A549 (cell line): ENCODE data around the gene PPP1R12B. TPM values are rescaled to one million over a fixed set of nuclear protein-coding genes. Genes with fewer than 3 reads are reported as not detected.
"Not testable (repeated sequence)": the region's sequence is repeated elsewhere in the genome, so short reads cannot be mapped to it uniquely, and the experiment has no call there.

Experiments
- ATAC-seq, 2 experiments: fragments of 200-7000 bp in 1 of 2; fragments of >200 bp in 1 of 2; cut with Nextera tagmentation in 1 of 2; cut with Tn5 transposase in 1 of 2; 3 replicates each; pipeline versions ENCODE4 v1.8.0 to v1.9.1; 2018 to 2020; ENCODE audit warnings: mild to moderate bottlenecking in 1 of 2, moderate library complexity in 1 of 2
- CTCF ChIA-PET: fragments of 300-600 bp; sonication (Branson Sonifier 250); formaldehyde crosslinking; extraction: SDS; loops from one replicate; lab custom pipeline; 2021; ENCODE audit warnings: antibody characterized with exemption, inconsistent platforms; lab: Yijun Ruan, JAX
- POLR2A ChIA-PET: fragments of 350-600 bp; formaldehyde crosslinking; extraction: SDS; loops from one replicate; lab custom pipeline; 2021; ENCODE audit warnings: antibody characterized with exemption, inconsistent platforms; lab: Yijun Ruan, JAX
- DNase-seq, 2 experiments: peaks; one replicate each; pipeline versions ENCODE4 v3.0.0 to v3.0.0-alpha.2; 2011 to 2016; ENCODE audit warnings: low read depth in 1 of 2, low spot score in 1 of 2
- FAIRE-seq: peaks from 2 replicates; lab custom pipeline; 2011; peaks lifted over from hg19 to GRCh38; lab: Jason Lieb, UNC
- H3K27ac ChIP-seq, 2 experiments: fragments of >200 bp; sonication (Bioruptor Twin); formaldehyde crosslinking; 3 replicates each; pipeline ENCODE4 v1.5.1; 2016 to 2017
- H3K4me1 ChIP-seq: fragments of >200 bp; sonication (Bioruptor Twin); formaldehyde crosslinking; 3 replicates; pipeline ENCODE4 v1.6.1; 2016
- H3K4me2 ChIP-seq: fragments of >200 bp; sonication (Bioruptor Twin); formaldehyde crosslinking; 3 replicates; pipeline ENCODE4 v1.6.1; 2016
- H3K4me3 ChIP-seq: fragments of >200 bp; sonication (Bioruptor Twin); formaldehyde crosslinking; 3 replicates; pipeline ENCODE4 v1.5.1; 2016
- H3K9me3 ChIP-seq: fragments of >200 bp; sonication (Bioruptor Twin); formaldehyde crosslinking; 3 replicates; pipeline ENCODE4 v1.6.1; 2016
- CHD2 ChIP-seq: fragments of 150-350 bp; IDR thresholded peaks from 2 replicates; pipeline ENCODE4 v1.6.1; 2014; ENCODE audit warnings: low read length; ENCODE audit not compliant: partially characterized antibody
- CHD4 ChIP-seq: fragments of 200-600 bp; sonication (generic); IDR thresholded peaks from 2 replicates; pipeline ENCODE4 v1.6.1; 2016; ENCODE audit warnings: antibody characterized with exemption, mild to moderate bottlenecking, borderline replicate concordance
- EP300 ChIP-seq, 2 experiments: fragments of >200 bp; sonication (Bioruptor Twin); formaldehyde crosslinking; IDR thresholded peaks; 2 replicates in 1 of 2; 3 replicates in 1 of 2; pipeline ENCODE4 v1.6.1; 2016 to 2017
- FOXS1 ChIP-seq: fragments of 250-450 bp; sonication (Bioruptor Pico); IDR thresholded peaks from 2 replicates; pipeline ENCODE4 v1.5.0; 2020; ENCODE audit warnings: mild to moderate bottlenecking, moderate library complexity
- GATA3 ChIP-seq: IDR thresholded peaks from 2 replicates; pipeline ENCODE4 v1.6.1; 2012; ENCODE audit warnings: borderline replicate concordance
- HDAC2 ChIP-seq: fragments of 200-600 bp; sonication (generic); IDR thresholded peaks from 2 replicates; pipeline ENCODE4 v1.6.1; 2016
- HOXA7 ChIP-seq: fragments of 250-450 bp; sonication (Bioruptor Pico); IDR thresholded peaks from 2 replicates; pipeline ENCODE4 v1.5.0; 2020; ENCODE audit warnings: mild to moderate bottlenecking, moderate library complexity
- JUNB ChIP-seq: fragments of >200 bp; sonication (Bioruptor Twin); formaldehyde crosslinking; IDR thresholded peaks from 2 replicates; pipeline ENCODE4 v1.6.1; 2016
- KDM5A ChIP-seq: fragments of 200-600 bp; sonication (generic); IDR thresholded peaks from 2 replicates; pipeline ENCODE4 v1.6.1; 2016; ENCODE audit warnings: antibody characterized with exemption, mild to moderate bottlenecking
- MAFK ChIP-seq: fragments of 450-650 bp; IDR thresholded peaks from 2 replicates; pipeline ENCODE4 v1.6.1; 2014; ENCODE audit not compliant: partially characterized antibody
- MAZ ChIP-seq: fragments of 150-350 bp; IDR thresholded peaks from 2 replicates; pipeline ENCODE4 v1.6.1; 2014; ENCODE audit warnings: antibody characterized with exemption, low read depth, low read length, borderline replicate concordance
- MYC ChIP-seq: IDR thresholded peaks from 2 replicates; pipeline ENCODE4 v1.6.1; 2012; ENCODE audit warnings: mild to moderate bottlenecking, inconsistent platforms, low read length, improper control_type of control experiment, borderline replicate concordance
- NFE2L2 ChIP-seq: fragments of 150-350 bp; conservative IDR thresholded peaks from 2 replicates; pipeline ENCODE4 v1.6.1; 2014; ENCODE audit warnings: low read length
- POLR2A ChIP-seq: IDR thresholded peaks from 2 replicates; pipeline ENCODE4 v1.6.1; 2012; ENCODE audit warnings: mild to moderate bottlenecking, low read length
- SREBF2 ChIP-seq: fragments of 450-650 bp; IDR thresholded peaks from 2 replicates; pipeline ENCODE4 v1.6.1; 2014; ENCODE audit warnings: mild to moderate bottlenecking, moderate library complexity
- TFCP2L1 ChIP-seq: fragments of 250-450 bp; sonication (Bioruptor Pico); IDR thresholded peaks from 2 replicates; pipeline ENCODE4 v1.5.0; 2021; ENCODE audit warnings: mild to moderate bottlenecking
- WGBS: methylation state at CpG from one replicate; pipeline ENCODE4 v1.1.6; 2017; ENCODE audit errors: missing lambda C conversion rate; 5-methylcytosine and 5-hydroxymethylcytosine counted together
- polyA plus RNA-seq, 4 experiments: library from polyadenylated mRNA; depleted of rRNA in 3 of 4; stranded (reverse); fragments of >200 nt; fragmentation: RNase III in 1 of 4; extraction: RNeasy Plus Mini Kit Qiagen cat#74134 plus additional on column Dnase treatment in 1 of 4; gene quantifications; 2 replicates in 3 of 4; 3 replicates in 1 of 4; pipeline ENCODE4 v1.2.3, GENCODE V29; 2011 to 2017
- TF ChIP-seq, protein P1 (sequence below): fragments of 250-450 bp; sonication (Bioruptor Pico); IDR thresholded peaks from 2 replicates; pipeline ENCODE4 v1.5.0; 2020; ENCODE audit warnings: low read depth, mild to moderate bottlenecking, moderate library complexity
- TF ChIP-seq, protein P2 (sequence below): fragments of 450-650 bp; IDR thresholded peaks from 2 replicates; pipeline ENCODE4 v1.6.1; 2014; ENCODE audit warnings: antibody characterized with exemption

The PPP1R12B gene
- polyA plus RNA-seq, 2 of the 4 experiments (the other 2 are of a cell fraction), result 3.3 to 12.1 TPM

DNA sequence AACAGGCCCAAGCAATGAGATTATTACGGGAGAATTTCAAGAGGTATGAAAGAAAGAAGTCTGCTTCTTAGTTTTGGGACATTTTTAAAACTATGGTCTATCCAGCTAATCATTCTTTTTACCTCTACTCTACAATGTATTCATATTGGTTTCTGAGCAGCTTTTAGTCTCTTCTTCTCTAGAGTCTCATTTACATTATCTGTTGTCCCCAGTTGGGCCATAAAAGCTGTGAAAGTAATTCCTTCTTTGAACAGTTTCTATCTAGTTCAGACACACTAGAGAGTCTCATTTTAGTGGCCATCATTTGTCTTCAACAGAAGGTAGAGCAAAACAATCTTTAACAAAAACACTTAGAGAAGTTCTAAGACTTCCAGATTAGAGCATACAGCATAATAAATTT, 204.6 kb downstream of the PPP1R12B start:
- FAIRE-seq, H3K4me2 ChIP-seq, DNase-seq, H3K9me3 ChIP-seq, H3K4me3 ChIP-seq, H3K27ac ChIP-seq, ATAC-seq, POLR2A ChIA-PET: not testable (repeated sequence)
- peaks cover 13% of the 10 kb centered on the region for H3K4me1 ChIP-seq
- WGBS, result 92% methylated on average over 1 of the region's 1 CpG
- CTCF ChIA-PET, result interaction anchor here (1.2 to 1.5 kb wide), 2 partner anchors 9 to 18 kb away, joined by 4 read pairs; no protein-coding TSS in a partner anchor

DNA sequence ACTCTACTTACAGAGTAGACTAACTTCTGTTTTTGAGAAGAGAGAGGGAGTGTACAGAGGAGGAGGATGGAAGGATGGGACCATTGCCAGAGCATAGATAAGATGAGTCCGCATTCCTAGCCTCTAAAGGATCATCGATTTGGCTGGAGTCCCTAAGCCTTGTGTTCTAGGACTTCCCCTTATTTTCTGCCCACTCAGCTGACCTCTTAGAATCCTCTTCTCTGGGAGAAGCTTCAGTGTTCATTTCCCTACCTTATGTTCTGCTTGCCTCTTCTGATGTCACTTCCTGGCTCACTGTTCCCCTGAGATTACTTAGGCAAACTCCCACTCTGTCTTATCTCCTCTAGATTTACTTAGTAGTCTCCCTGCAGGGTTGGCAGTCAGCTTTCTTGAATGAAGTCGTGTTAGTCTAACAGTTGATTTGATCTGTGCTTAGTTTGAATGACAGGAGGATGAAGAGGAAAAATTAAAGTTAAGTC, 205.1 kb downstream of the PPP1R12B start:
- TF ChIP-seq POLR2A (no peak), HOXA7 (CRISPR knock-in tag) (no peak), CHD2 (no peak), NFE2L2 (no peak)
- TF ChIP-seq, protein P1, sequence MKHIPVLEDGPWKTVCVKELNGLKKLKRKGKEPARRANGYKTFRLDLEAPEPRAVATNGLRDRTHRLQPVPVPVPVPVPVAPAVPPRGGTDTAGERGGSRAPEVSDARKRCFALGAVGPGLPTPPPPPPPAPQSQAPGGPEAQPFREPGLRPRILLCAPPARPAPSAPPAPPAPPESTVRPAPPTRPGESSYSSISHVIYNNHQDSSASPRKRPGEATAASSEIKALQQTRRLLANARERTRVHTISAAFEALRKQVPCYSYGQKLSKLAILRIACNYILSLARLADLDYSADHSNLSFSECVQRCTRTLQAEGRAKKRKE, result no peak
- peak in 1 of 2 experiments; percentile 66; a peak in 3 of 6 replicates for ATAC-seq
- 52% methylated on average over 3 of the region's 3 CpGs for WGBS
- FAIRE-seq, result no peak
- Histone ChIP-seq H3K9me3 (no peaks in the 10 kb centered on the region), H3K4me3 (no peak overlapping the region), H3K4me1 (peaks cover 13% of the 10 kb centered on the region), H3K27ac (no peak overlapping the region), H3K4me2 (peak overlapping the region; percentile 18; the same call in 1 of the 3 replicates)
- ChIA-PET POLR2A (no interaction called here), CTCF (interaction anchor here (1.2 to 1.5 kb wide), 2 partner anchors 9 to 18 kb away, joined by 4 read pairs; no protein-coding TSS in a partner anchor)
- peak in 1 of 2 experiments; percentile 29 for DNase-seq

DNA sequence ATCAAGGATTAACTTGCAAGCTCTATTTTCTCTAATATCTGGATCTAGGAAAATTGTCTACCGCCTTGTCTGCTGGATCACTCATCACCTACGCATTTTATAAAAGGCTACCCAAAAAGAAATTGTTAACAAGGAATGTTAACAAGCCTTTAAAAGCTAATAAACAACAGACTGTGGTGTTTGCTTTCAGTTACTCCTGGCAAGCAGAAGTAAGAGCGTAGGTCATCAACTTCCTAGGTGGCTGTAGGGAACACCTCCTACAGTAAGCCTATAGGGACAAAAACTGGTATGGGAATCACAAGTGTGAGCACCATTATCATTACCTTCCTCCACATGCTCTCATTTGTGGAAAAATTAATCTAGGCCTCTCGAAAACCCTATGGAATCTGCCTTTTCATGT, 206.1 kb downstream of the PPP1R12B start:
- DNase-seq, H3K27ac ChIP-seq, H3K4me3 ChIP-seq, ATAC-seq, FAIRE-seq, H3K9me3 ChIP-seq, POLR2A ChIA-PET: not testable (repeated sequence)
- Histone ChIP-seq H3K4me1 (peaks cover 13% of the 10 kb centered on the region), H3K4me2 (0 out of 3 replicates have a peak overlapping the region, but pooled peaks have one; percentile 8)
- 81% methylated on average over 4 of the region's 4 CpGs for WGBS
- CTCF ChIA-PET, result interaction anchor here (0.7 kb wide), 1 partner anchor 18 kb away, joined by 3 read pairs; no protein-coding TSS in a partner anchor

DNA sequence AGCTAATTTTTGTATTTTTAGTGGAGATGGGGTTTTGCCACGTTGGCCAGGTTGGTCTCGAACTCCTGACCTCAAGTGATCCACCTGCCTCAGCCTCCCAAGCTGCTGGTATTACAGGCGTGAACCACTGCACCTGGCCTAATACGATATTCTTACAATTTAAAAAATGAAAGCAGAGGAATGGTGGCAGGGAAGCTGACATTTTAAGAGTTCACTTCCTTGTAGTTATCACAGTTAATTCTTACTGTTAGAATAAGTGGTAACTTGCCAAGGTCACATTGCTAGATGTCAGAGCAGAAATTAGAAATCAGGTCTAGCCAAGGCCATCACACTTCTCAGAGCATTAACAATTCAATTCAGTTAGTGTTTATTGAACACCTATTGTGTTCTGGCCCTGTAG, 207.5 kb downstream of the PPP1R12B start:
- CTCF ChIA-PET, result interaction anchor here (0.7 to 0.8 kb wide), 2 partner anchors 19 to 457 kb away, joined by 3 read pairs; no protein-coding TSS in a partner anchor
- ATAC-seq, POLR2A ChIA-PET: not testable (repeated sequence)

DNA sequence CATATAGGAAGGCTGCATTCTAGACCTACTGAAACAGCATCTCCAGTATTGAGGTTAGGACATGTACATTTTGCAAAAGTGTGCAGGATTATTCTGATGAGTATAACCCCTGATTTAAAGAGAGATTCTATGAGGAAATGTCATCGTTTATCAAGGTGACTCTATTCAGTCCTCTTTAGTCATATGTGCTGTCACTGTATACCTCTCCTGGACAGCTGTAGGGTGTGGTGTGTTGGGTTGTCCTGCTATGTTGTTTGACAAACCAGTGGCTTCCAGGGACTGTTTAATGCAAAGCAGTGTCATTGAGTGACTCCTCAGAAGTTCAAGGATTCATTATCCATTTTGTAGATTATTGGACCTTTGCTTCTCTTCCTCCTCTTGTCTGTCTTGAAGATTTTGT, 209.2 kb downstream of the PPP1R12B start:
- H3K4me2 ChIP-seq, ATAC-seq, H3K4me3 ChIP-seq, FAIRE-seq, POLR2A ChIA-PET, H3K27ac ChIP-seq, H3K9me3 ChIP-seq, DNase-seq: not testable (repeated sequence)
- CTCF ChIA-PET, result interaction anchor here (0.6 kb wide), 1 partner anchor 32 kb away, joined by 3 read pairs; no protein-coding TSS in a partner anchor
- peaks cover 13% of the 10 kb centered on the region for H3K4me1 ChIP-seq
- 38% methylated on average over 1 of the region's 1 CpG for WGBS

More for the DNA sequence above, 207.5 kb downstream of the PPP1R12B start:
- peaks cover 13% of the 10 kb centered on the region for H3K4me1 ChIP-seq
- H3K4me2 ChIP-seq, FAIRE-seq, H3K27ac ChIP-seq, H3K9me3 ChIP-seq, DNase-seq, H3K4me3 ChIP-seq: not testable (repeated sequence)
- 100% methylated on average over 4 of the region's 4 CpGs for WGBS

DNA sequence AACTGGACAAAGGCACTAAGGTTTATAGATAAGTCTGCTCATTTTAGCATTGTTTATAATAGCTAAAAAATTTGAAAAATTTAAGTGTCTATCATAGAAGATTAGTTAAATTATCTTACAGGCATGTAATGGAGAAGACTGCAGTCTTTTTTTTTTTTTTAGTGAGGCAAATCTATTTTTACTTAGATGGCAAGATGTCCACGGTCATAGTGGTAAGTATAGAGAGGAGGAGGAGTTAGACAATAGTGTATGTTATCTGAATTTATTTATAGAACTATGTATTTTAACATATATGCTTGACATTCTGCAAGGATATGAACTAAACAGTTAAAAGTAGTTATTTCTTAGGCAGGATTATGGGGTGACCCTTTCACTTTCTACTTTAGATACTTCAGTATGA, 212.7 kb downstream of the PPP1R12B start:
- TF ChIP-seq MYC (no peak), EP300 (IDR thresholded peaks at IDR 0.05) (no peak), GATA3 (no peak), MAFK (no peak), FOXS1 (no peak), TFCP2L1 (CRISPR knock-in tag) (no peak), CHD4 (no peak), JUNB (no peak), HDAC2 (no peak), KDM5A (no peak), MAZ (no peak), SREBF2 (no peak), NFE2L2 (no peak)
- TF ChIP-seq, protein P2, sequence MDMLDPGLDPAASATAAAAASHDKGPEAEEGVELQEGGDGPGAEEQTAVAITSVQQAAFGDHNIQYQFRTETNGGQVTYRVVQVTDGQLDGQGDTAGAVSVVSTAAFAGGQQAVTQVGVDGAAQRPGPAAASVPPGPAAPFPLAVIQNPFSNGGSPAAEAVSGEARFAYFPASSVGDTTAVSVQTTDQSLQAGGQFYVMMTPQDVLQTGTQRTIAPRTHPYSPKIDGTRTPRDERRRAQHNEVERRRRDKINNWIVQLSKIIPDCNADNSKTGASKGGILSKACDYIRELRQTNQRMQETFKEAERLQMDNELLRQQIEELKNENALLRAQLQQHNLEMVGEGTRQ, result no peak
- ATAC-seq, result no peak
- Histone ChIP-seq H3K9me3 (no peaks in the 10 kb centered on the region), H3K27ac (no peak overlapping the region), H3K4me3 (no peak overlapping the region), H3K4me1 (0 out of 3 replicates have a peak, but pooled peaks cover 4% of the 10 kb centered on the region), H3K4me2 (no peak overlapping the region)
- WGBS, result 74% methylated on average over 1 of the region's 1 CpG
- ChIA-PET CTCF (interaction anchor here (0.8 to 2.1 kb wide), 3 partner anchors 10 to 14 kb away, joined by 3 to 10 read pairs (median 3); no protein-coding TSS in a partner anchor), POLR2A (no interaction called here)
- no peak for DNase-seq
- no peak for FAIRE-seq
